ENCODE results near the gene TBC1D1.

The TBC1D1 gene

GRCh38 chr4:38145033-38145678 is 254.3 kb downstream of the TBC1D1 start:
- Mint-ChIP-seq H3K36me3 (ENCODE audit: low read depth) (peaks cover 13% of the 10 kb centered on the region), H3K9me3 (no peaks in the 10 kb centered on the region), H3K4me3 (no peak overlapping the region), H3K4me1 (ENCODE audit: low read depth) (peaks cover 10% of the 10 kb centered on the region), H3K27ac (no peak overlapping the region), H3K27me3 (no peaks in the 10 kb centered on the region)

GRCh38 chr4:38145741-38146140 is 254.9 kb downstream of the TBC1D1 start:
- no peaks in the 10 kb centered on the region for H3K9me3 Mint-ChIP-seq
- H3K4me3 Mint-ChIP-seq: no peak overlapping the region
- H3K4me1 Mint-ChIP-seq (ENCODE audit: low read depth): peaks cover 10% of the 10 kb centered on the region
- H3K36me3 Mint-ChIP-seq (ENCODE audit: low read depth): peaks cover 9% of the 10 kb centered on the region
- H3K27ac Mint-ChIP-seq: no peak overlapping the region
- H3K27me3 Mint-ChIP-seq: no peaks in the 10 kb centered on the region

- Mint-ChIP-seq H3K27ac (no peak overlapping the region), H3K4me1 (ENCODE audit: low read depth) (peaks cover 10% of the 10 kb centered on the region), H3K9me3 (no peaks in the 10 kb centered on the region), H3K27me3 (no peaks in the 10 kb centered on the region), H3K36me3 (ENCODE audit: low read depth) (peaks cover 9% of the 10 kb centered on the region), H3K4me3 (no peak overlapping the region)
Observed at GRCh38 chr4:38146383-38146782, 255.5 kb downstream of the TBC1D1 start.

GRCh38 chr4:38149472-38149996 is 258.6 kb downstream of the TBC1D1 start:
- Mint-ChIP-seq H3K9me3 (no peaks in the 10 kb centered on the region), H3K4me3 (no peak overlapping the region), H3K27me3 (no peaks in the 10 kb centered on the region), H3K27ac (no peak overlapping the region), H3K36me3 (ENCODE audit: low read depth) (no peaks in the 10 kb centered on the region), H3K4me1 (ENCODE audit: low read depth) (peaks cover 12% of the 10 kb centered on the region)

- no peak overlapping the region for H3K4me3 Mint-ChIP-seq
- no peak overlapping the region for H3K27ac Mint-ChIP-seq
- peaks cover 18% of the 10 kb centered on the region for H3K4me1 Mint-ChIP-seq (ENCODE audit: low read depth)
- no peaks in the 10 kb centered on the region for H3K27me3 Mint-ChIP-seq
- no peaks in the 10 kb centered on the region for H3K9me3 Mint-ChIP-seq
- no peaks in the 10 kb centered on the region for H3K36me3 Mint-ChIP-seq (ENCODE audit: low read depth)
Observed at GRCh38 chr4:38149997-38150671, 259.2 kb downstream of the TBC1D1 start.

- Mint-ChIP-seq H3K27me3 (no peaks in the 10 kb centered on the region), H3K4me1 (ENCODE audit: low read depth) (peaks cover 24% of the 10 kb centered on the region), H3K4me3 (no peak overlapping the region), H3K36me3 (ENCODE audit: low read depth) (no peaks in the 10 kb centered on the region), H3K27ac (no peak overlapping the region), H3K9me3 (no peaks in the 10 kb centered on the region)
Observed at GRCh38 chr4:38150766-38151165, 259.9 kb downstream of the TBC1D1 start.

GRCh38 chr4:38151873-38152272 is 261.0 kb downstream of the TBC1D1 start:
- Mint-ChIP-seq H3K27ac (no peak overlapping the region), H3K27me3 (no peaks in the 10 kb centered on the region), H3K4me3 (no peak overlapping the region), H3K36me3 (ENCODE audit: low read depth) (no peaks in the 10 kb centered on the region), H3K9me3 (no peaks in the 10 kb centered on the region), H3K4me1 (ENCODE audit: low read depth) (peaks cover 28% of the 10 kb centered on the region)

GRCh38 chr4:38152305-38152704 is 261.4 kb downstream of the TBC1D1 start:
- H3K27ac Mint-ChIP-seq: no peak overlapping the region
- no peaks in the 10 kb centered on the region for H3K9me3 Mint-ChIP-seq
- H3K27me3 Mint-ChIP-seq: no peaks in the 10 kb centered on the region
- H3K4me3 Mint-ChIP-seq: no peak overlapping the region
- H3K36me3 Mint-ChIP-seq (ENCODE audit: low read depth): no peaks in the 10 kb centered on the region
- H3K4me1 Mint-ChIP-seq (ENCODE audit: low read depth): peaks cover 28% of the 10 kb centered on the region

GRCh38 chr4:38152721-38153386 is 262.0 kb downstream of the TBC1D1 start:
- Mint-ChIP-seq H3K27ac (no peak overlapping the region), H3K4me3 (no peak overlapping the region), H3K4me1 (ENCODE audit: low read depth) (peaks cover 28% of the 10 kb centered on the region), H3K9me3 (no peaks in the 10 kb centered on the region), H3K27me3 (no peaks in the 10 kb centered on the region), H3K36me3 (ENCODE audit: low read depth) (no peaks in the 10 kb centered on the region)

GRCh38 chr4:38153387-38153760 is 262.5 kb downstream of the TBC1D1 start:
- Mint-ChIP-seq H3K36me3 (ENCODE audit: low read depth) (no peaks in the 10 kb centered on the region), H3K9me3 (no peaks in the 10 kb centered on the region), H3K27ac (no peak overlapping the region), H3K4me1 (ENCODE audit: low read depth) (peaks cover 28% of the 10 kb centered on the region), H3K27me3 (no peaks in the 10 kb centered on the region), H3K4me3 (no peak overlapping the region)

- H3K9me3 Mint-ChIP-seq: no peaks in the 10 kb centered on the region
- no peak overlapping the region for H3K27ac Mint-ChIP-seq
- no peaks in the 10 kb centered on the region for H3K36me3 Mint-ChIP-seq (ENCODE audit: low read depth)
- H3K27me3 Mint-ChIP-seq: no peaks in the 10 kb centered on the region
- no peak overlapping the region for H3K4me3 Mint-ChIP-seq
- H3K4me1 Mint-ChIP-seq (ENCODE audit: low read depth): peaks cover 28% of the 10 kb centered on the region
Observed at GRCh38 chr4:38154252-38154651, 263.4 kb downstream of the TBC1D1 start.

- Mint-ChIP-seq H3K36me3 (ENCODE audit: low read depth) (no peaks in the 10 kb centered on the region), H3K27me3 (no peaks in the 10 kb centered on the region), H3K4me1 (ENCODE audit: low read depth) (peaks cover 31% of the 10 kb centered on the region), H3K27ac (no peak overlapping the region), H3K4me3 (no peak overlapping the region), H3K9me3 (no peaks in the 10 kb centered on the region)
Observed at GRCh38 chr4:38154681-38155588, 264.1 kb downstream of the TBC1D1 start.

GRCh38 chr4:38155589-38156294 is 264.9 kb downstream of the TBC1D1 start:
- Mint-ChIP-seq H3K4me3 (no peak overlapping the region), H3K27me3 (no peaks in the 10 kb centered on the region), H3K9me3 (no peaks in the 10 kb centered on the region), H3K27ac (no peak overlapping the region), H3K4me1 (ENCODE audit: low read depth) (peaks cover 37% of the 10 kb centered on the region), H3K36me3 (ENCODE audit: low read depth) (no peaks in the 10 kb centered on the region)

- Mint-ChIP-seq H3K9me3 (no peaks in the 10 kb centered on the region), H3K4me1 (ENCODE audit: low read depth) (peaks cover 55% of the 10 kb centered on the region), H3K27me3 (no peaks in the 10 kb centered on the region), H3K36me3 (ENCODE audit: low read depth) (no peaks in the 10 kb centered on the region), H3K27ac (no peak overlapping the region), H3K4me3 (no peak overlapping the region)
Observed at GRCh38 chr4:38157592-38157991, 266.7 kb downstream of the TBC1D1 start.
